ENCODE results near the gene FAM78A. TPM values are rescaled to one million over a fixed set of nuclear protein-coding genes. Genes with fewer than 3 reads are reported as not detected.

Gene FAM78A
- total and polyA plus RNA-seq, 2 of the 8 experiments (the other 6 are each of a cell fraction or from before 2014, with no cell fraction given) = 3.1 TPM

- TF ChIP-seq ATF2 (IDR thresholded peaks at IDR 0.05; ENCODE audit: low read length) (no peak), POU5F1 (IDR thresholded peaks at IDR 0.05; ENCODE audit: low read depth, low read length) (no peak)
Observed at GRCh38 chr9:131296906-131297500, 20.7 kb upstream of the FAM78A start (continued).

Measured in H1 (cell line).